ENCODE data around the gene LIF. TPM values are rescaled to one million over a fixed set of nuclear protein-coding genes. Genes with fewer than 3 reads are reported as not detected.
A peak's percentile ranks its signal among the peaks of the same experiment; 100 is the strongest.

LIF gene
- total RNA-seq, 4 donors from 2014 or later = 4.2 to 15.3 (median 8.5) TPM

GRCh38 chr22:30266445-30267381 lies 20.2 kb upstream of the LIF start, which contains the start of gene OSM:
OSM (minus strand) TSS chr22:30266851; CDS start chr22:30266799, 52 bp downstream.
- Histone ChIP-seq H3K4me1 (peaks cover 16% of the 10 kb centered on the region), H3K27ac (peak within 1 kb of the TSS; percentile 15), H3K36me3 (no peaks in the 10 kb centered on the region), H3K27me3 (no peaks in the 10 kb centered on the region), H3K4me3 (peak within 1 kb of the TSS; percentile 36), H3K9me3 (no peaks in the 10 kb centered on the region)
- WGBS = 81% methylated on average over 22 of the region's 35 CpGs
- peak in 1 of 2 donors; percentile 90 for DNase-seq (ENCODE audit: low spot score in 2 of 2)
- TF ChIP-seq POLR2AphosphoS5 (IDR thresholded peaks at IDR 0.05) = no peak
- TF ChIP-seq CTCF (IDR thresholded peaks at IDR 0.05) = no peak
- no peak for TF ChIP-seq POLR2A (IDR thresholded peaks at IDR 0.05)
- no peak for TF ChIP-seq EP300 (IDR thresholded peaks at IDR 0.05)

GRCh38 chr22:30265823-30266444 lies 19.4 kb upstream of the LIF start:
- H3K27ac ChIP-seq = peak overlapping the region; percentile 15
- WGBS = 61% methylated on average over 12 of the region's 24 CpGs
- no peak for DNase-seq (ENCODE audit: low spot score in 2 of 2)

GRCh38 chr22:30265131-30265720 lies 18.7 kb upstream of the LIF start:
- WGBS = 88% methylated on average over 5 of the region's 9 CpGs
- no peak for TF ChIP-seq POLR2AphosphoS5 (IDR thresholded peaks at IDR 0.05)
- no peak for TF ChIP-seq POLR2A (IDR thresholded peaks at IDR 0.05)
- TF ChIP-seq CTCF (IDR thresholded peaks at IDR 0.05) = no peak
- TF ChIP-seq EP300 (IDR thresholded peaks at IDR 0.05) = no peak
- DNase-seq (ENCODE audit: low spot score in 2 of 2) = no peak
- no peak overlapping the region for H3K27ac ChIP-seq
- no peak overlapping the region for H3K4me3 ChIP-seq
- H3K9me3 ChIP-seq = no peaks in the 10 kb centered on the region
- no peaks in the 10 kb centered on the region for H3K27me3 ChIP-seq
- peaks cover 20% of the 10 kb centered on the region for H3K4me1 ChIP-seq
- H3K36me3 ChIP-seq = no peaks in the 10 kb centered on the region

More at GRCh38 chr22:30265823-30266444, 19.4 kb upstream of the LIF start:
- no peaks in the 10 kb centered on the region for H3K9me3 ChIP-seq
- peak in 1 of 2 donors; percentile 19 for TF ChIP-seq POLR2A (IDR thresholded peaks at IDR 0.05)
- no peak for TF ChIP-seq CTCF (IDR thresholded peaks at IDR 0.05)
- no peaks in the 10 kb centered on the region for H3K36me3 ChIP-seq
- H3K27me3 ChIP-seq = no peaks in the 10 kb centered on the region
- peaks cover 20% of the 10 kb centered on the region for H3K4me1 ChIP-seq
- H3K4me3 ChIP-seq = peak overlapping the region; percentile 36

GRCh38 chr22:30263883-30264282 lies 17.3 kb upstream of the LIF start:
- no peak overlapping the region for H3K27ac ChIP-seq
- H3K4me3 ChIP-seq = no peak overlapping the region
- H3K36me3 ChIP-seq = no peaks in the 10 kb centered on the region
- TF ChIP-seq POLR2AphosphoS5 (IDR thresholded peaks at IDR 0.05) (no peak), POLR2A (IDR thresholded peaks at IDR 0.05) (no peak), EP300 (IDR thresholded peaks at IDR 0.05) (no peak), CTCF (IDR thresholded peaks at IDR 0.05) (no peak)
- H3K27me3 ChIP-seq = no peaks in the 10 kb centered on the region
- no peaks in the 10 kb centered on the region for H3K9me3 ChIP-seq
- 100% methylated on average over 1 of the region's 17 CpGs for WGBS
- H3K4me1 ChIP-seq = peaks cover 20% of the 10 kb centered on the region
- no peak for DNase-seq (ENCODE audit: low spot score in 2 of 2)
